H1 (cell line): ENCODE results near the gene SLC30A2. TPM values are rescaled to one million over a fixed set of nuclear protein-coding genes. Genes with fewer than 3 reads are reported as not detected.

Experiments
- CHD2 ChIP-seq: IDR thresholded peaks from 2 replicates; pipeline ENCODE4 v1.6.1; 2012; ENCODE audit warnings: low read length, improper control_type of control experiment
- CREB1 ChIP-seq: IDR thresholded peaks from 2 replicates; pipeline ENCODE4 v1.6.1; 2012; ENCODE audit warnings: inconsistent platforms
- HDAC6 ChIP-seq: IDR thresholded peaks from one replicate; pipeline ENCODE4 v1.7.1; 2012; ENCODE audit warnings: low read depth, mild to moderate bottlenecking, inconsistent platforms, low read length, moderate library complexity
- JUND ChIP-seq: IDR thresholded peaks from 2 replicates; pipeline ENCODE4 v1.6.1; 2011; ENCODE audit warnings: mild to moderate bottlenecking, improper control_type of control experiment, low read length
- MAFK ChIP-seq: IDR thresholded peaks from 2 replicates; pipeline ENCODE4 v1.6.1; 2012; ENCODE audit warnings: low read depth, mild to moderate bottlenecking, improper control_type of control experiment, low read length
- NANOG ChIP-seq: IDR thresholded peaks from 2 replicates; pipeline ENCODE4 v1.6.1; 2011; ENCODE audit warnings: low read length, low read depth, mild to moderate bottlenecking, inconsistent platforms; ENCODE audit not compliant: insufficient read depth, poor library complexity, severe bottlenecking
- NRF1 ChIP-seq: IDR thresholded peaks from 2 replicates; pipeline ENCODE4 v1.6.1; 2011; ENCODE audit warnings: mild to moderate bottlenecking, low read depth, low read length, improper control_type of control experiment
- POU5F1 ChIP-seq: IDR thresholded peaks from 2 replicates; pipeline ENCODE4 v1.6.1; 2011; ENCODE audit warnings: low read depth, mild to moderate bottlenecking, low read length, moderate library complexity
- RAD21 ChIP-seq, 2 experiments: IDR thresholded peaks in 1 of 2; conservative IDR thresholded peaks in 1 of 2; 2 replicates each; pipeline ENCODE4 v1.6.1; 2011; ENCODE audit warnings: low read depth in 2 of 2, low read length in 2 of 2, improper control_type of control experiment in 1 of 2, inconsistent platforms in 1 of 2, mild to moderate bottlenecking in 1 of 2, moderate library complexity in 1 of 2
- RFX5 ChIP-seq: IDR thresholded peaks from 2 replicates; pipeline ENCODE4 v1.6.1; 2011; ENCODE audit warnings: low read depth, low read length, improper control_type of control experiment, borderline replicate concordance
- SIX5 ChIP-seq: IDR thresholded peaks from 2 replicates; pipeline ENCODE4 v1.6.1; 2011; ENCODE audit warnings: mild to moderate bottlenecking, low read depth, low read length
- SP1 ChIP-seq: IDR thresholded peaks from 2 replicates; pipeline ENCODE4 v1.6.1; 2011; ENCODE audit warnings: low read depth, low read length
- SP4 ChIP-seq: IDR thresholded peaks from 2 replicates; pipeline ENCODE4 v1.6.1; 2012; ENCODE audit warnings: low read length, inconsistent platforms
- SRF ChIP-seq: IDR thresholded peaks from 2 replicates; pipeline ENCODE4 v1.6.1; 2011; ENCODE audit warnings: mild to moderate bottlenecking, low read depth, low read length, moderate library complexity
- SUZ12 ChIP-seq: fragments of 200-600 bp; sonication (generic); IDR thresholded peaks from 2 replicates; pipeline ENCODE4 v1.6.1; 2012; ENCODE audit warnings: mild to moderate bottlenecking, inconsistent platforms, low read length, moderate library complexity, mixed read lengths
- TAF1 ChIP-seq: IDR thresholded peaks from 2 replicates; pipeline ENCODE4 v1.6.1; 2011; ENCODE audit warnings: mild to moderate bottlenecking, low read depth, low read length
- TEAD4 ChIP-seq: IDR thresholded peaks from 2 replicates; pipeline ENCODE4 v1.6.1; 2012; ENCODE audit warnings: low read depth, low read length, inconsistent platforms, mixed read lengths
- YY1 ChIP-seq: IDR thresholded peaks from 2 replicates; pipeline ENCODE4 v1.6.1; 2011; ENCODE audit warnings: low read depth, mild to moderate bottlenecking, low read length
- polyA plus RNA-seq, 7 experiments: library from polyadenylated mRNA; depleted of rRNA in 3 of 7; stranded (reverse) in 5 of 7; unstranded in 2 of 7; fragments of >200 nt in 5 of 7; fragments of 200-250 nt in 2 of 7; gene quantifications; 1 replicate in 5 of 7; 2 replicates in 1 of 7; 4 replicates in 1 of 7; pipeline versions ENCODE4 v1.2.1 to v1.2.3, GENCODE V29; 2011 to 2013; ENCODE audit warnings: missing spikeins in 2 of 7, mixed read lengths in 2 of 7
- total RNA-seq: library from RNA; stranded (reverse); fragmentation: NEBNext Ultra II Directional; extraction: Animal tissue kit (Norgen Biotek cat#: 25700); gene quantifications from 2 replicates; pipeline ENCODE4 v1.2.1, GENCODE V29; 2021
- TF ChIP-seq, protein P1 (sequence below): IDR thresholded peaks from 2 replicates; pipeline ENCODE4 v1.6.1; 2012; ENCODE audit warnings: inconsistent platforms
- TF ChIP-seq, protein P2 (sequence below): IDR thresholded peaks from 2 replicates; pipeline ENCODE4 v1.6.1; 2012; ENCODE audit warnings: low read length, inconsistent platforms
- TF ChIP-seq, protein P3 (sequence below): IDR thresholded peaks from 2 replicates; pipeline ENCODE4 v1.6.1; 2011; ENCODE audit warnings: low read depth, mild to moderate bottlenecking, low read length; ENCODE audit not compliant: insufficient read depth
- TF ChIP-seq, protein P4 (sequence below): IDR thresholded peaks from 2 replicates; pipeline ENCODE4 v1.6.1; 2011; ENCODE audit warnings: low read length, improper control_type of control experiment

Gene SLC30A2
- total and polyA plus RNA-seq, 2 of the 8 experiments (the other 6 are each of a cell fraction or from before 2014, with no cell fraction given), result 0.19 to 0.76 TPM

DNA sequence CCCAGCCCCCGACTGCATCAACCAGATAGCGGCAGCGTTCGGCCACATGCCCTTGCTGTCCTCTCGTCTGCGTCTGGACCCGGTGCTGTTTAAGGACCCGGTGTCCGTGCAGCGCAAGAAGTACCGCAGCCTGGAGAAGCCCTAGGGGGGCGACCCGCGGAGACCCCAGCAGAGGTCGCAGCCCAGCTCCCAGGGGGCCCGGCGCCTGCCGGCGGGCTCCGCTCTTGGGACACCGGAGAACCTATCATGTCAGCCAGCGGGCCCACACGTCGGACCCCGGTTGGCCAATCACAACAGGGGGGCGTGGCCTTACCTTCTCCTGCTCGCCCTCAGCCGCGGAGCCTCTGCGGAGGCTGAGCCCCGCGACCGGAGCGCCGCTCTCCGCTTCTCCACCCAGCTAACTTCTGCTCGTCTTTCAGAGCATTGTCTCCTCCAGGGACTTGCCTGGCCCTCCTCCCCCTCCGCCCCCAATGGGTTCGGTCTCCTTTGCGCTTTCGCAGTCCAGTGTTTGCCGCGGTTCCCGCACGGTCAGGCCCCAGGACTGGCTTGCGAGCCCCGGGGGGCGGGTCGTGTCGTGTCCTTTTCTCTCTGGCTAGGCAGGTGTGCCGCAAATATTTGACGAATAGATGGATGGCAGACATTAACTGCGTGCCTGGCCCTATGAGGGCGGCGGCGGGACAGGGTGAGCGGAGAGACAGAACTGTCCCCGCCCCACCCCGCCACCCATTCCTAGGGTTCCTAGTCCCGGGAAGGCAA is 10.5 kb downstream of the SLC30A2 start (continued):
- TF ChIP-seq SIX5, result no peak
- TF ChIP-seq SRF, result no peak
- TF ChIP-seq MAFK, result no peak
- no peak for TF ChIP-seq RFX5
- TF ChIP-seq SP1, result no peak; the same call in 1 of the 2 replicates
- TF ChIP-seq, protein P1, sequence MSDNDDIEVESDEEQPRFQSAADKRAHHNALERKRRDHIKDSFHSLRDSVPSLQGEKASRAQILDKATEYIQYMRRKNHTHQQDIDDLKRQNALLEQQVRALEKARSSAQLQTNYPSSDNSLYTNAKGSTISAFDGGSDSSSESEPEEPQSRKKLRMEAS, result peak; percentile 62; the same call in 1 of the 2 replicates
- no peak for TF ChIP-seq SP4
- no peak for TF ChIP-seq NANOG
- TF ChIP-seq RAD21 (IDR thresholded peaks at IDR 0.05 in 1 of 2, conservative IDR thresholded peaks at IDR 0.05 in 1 of 2; ENCODE audit: low read depth in 2 of 2, low read length in 2 of 2), result no peak
- TF ChIP-seq NRF1, result no peak
- no peak for TF ChIP-seq TEAD4
- TF ChIP-seq TAF1, result 0 out of 2 replicates have a peak, but pooled peaks have one; percentile 5
- TF ChIP-seq SUZ12, result no peak
- TF ChIP-seq JUND, result no peak
- TF ChIP-seq, protein P2, sequence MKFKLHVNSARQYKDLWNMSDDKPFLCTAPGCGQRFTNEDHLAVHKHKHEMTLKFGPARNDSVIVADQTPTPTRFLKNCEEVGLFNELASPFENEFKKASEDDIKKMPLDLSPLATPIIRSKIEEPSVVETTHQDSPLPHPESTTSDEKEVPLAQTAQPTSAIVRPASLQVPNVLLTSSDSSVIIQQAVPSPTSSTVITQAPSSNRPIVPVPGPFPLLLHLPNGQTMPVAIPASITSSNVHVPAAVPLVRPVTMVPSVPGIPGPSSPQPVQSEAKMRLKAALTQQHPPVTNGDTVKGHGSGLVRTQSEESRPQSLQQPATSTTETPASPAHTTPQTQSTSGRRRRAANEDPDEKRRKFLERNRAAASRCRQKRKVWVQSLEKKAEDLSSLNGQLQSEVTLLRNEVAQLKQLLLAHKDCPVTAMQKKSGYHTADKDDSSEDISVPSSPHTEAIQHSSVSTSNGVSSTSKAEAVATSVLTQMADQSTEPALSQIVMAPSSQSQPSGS, result no peak
- no peak for TF ChIP-seq YY1
- TF ChIP-seq, protein P3, sequence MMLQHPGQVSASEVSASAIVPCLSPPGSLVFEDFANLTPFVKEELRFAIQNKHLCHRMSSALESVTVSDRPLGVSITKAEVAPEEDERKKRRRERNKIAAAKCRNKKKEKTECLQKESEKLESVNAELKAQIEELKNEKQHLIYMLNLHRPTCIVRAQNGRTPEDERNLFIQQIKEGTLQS, result no peak
- TF ChIP-seq CREB1, result no peak
- TF ChIP-seq, protein P4, sequence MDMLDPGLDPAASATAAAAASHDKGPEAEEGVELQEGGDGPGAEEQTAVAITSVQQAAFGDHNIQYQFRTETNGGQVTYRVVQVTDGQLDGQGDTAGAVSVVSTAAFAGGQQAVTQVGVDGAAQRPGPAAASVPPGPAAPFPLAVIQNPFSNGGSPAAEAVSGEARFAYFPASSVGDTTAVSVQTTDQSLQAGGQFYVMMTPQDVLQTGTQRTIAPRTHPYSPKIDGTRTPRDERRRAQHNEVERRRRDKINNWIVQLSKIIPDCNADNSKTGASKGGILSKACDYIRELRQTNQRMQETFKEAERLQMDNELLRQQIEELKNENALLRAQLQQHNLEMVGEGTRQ, result no peak
- TF ChIP-seq CHD2, result no peak
- no peak for TF ChIP-seq POU5F1
- TF ChIP-seq HDAC6, result no peak
